Cerebellar nuclear complex (tissue), 1 donor: ENCODE data around the gene TRIAP1.
"Not testable (repeated sequence)": the region's sequence is repeated elsewhere in the genome, so short reads cannot be mapped to it uniquely, and the experiment has no call there.

ENCODE experiments used
- DNase-seq, 2 experiments: peaks; one replicate each; lab custom pipeline; 2025; lab: John Stamatoyannopoulos, UW

TRIAP1 gene

GRCh38 chr12:120445911-120446843, at the start of gene TRIAP1, which contains the start of gene GATC:
Gene TRIAP1 (minus strand): TSS chr12:120446384. CDS start chr12:120446372, 12 bp downstream.
Gene GATC (plus strand): TSS chr12:120446444. CDS start chr12:120446481, 37 bp downstream.
- DNase-seq = peak in 1 of 2 experiments; percentile 50

DNA sequence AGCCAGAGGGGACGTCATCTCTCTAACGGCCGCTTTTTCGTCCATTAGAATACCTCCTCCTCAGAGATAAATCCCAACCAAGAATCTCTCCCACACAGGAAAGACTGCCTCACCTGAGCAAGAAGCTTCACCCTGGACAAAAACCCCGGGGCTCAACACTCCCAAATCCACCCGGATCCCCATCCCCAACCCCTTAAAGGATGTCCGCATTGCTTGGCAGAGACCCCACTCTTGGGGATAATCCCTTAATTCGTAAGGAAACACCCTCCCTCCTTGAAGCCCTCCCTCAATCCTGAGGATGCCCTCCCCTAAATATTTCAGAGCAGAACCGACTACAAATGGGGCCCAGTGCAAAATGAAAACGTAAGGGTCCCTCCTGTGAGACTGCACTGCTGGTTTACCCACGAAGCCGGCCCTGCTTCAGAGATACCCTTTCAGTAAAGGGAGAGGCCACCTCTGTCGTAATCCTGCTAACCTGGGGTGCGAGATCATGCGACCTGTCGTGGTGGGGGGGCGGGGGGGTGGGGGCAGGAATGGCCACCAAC, 49.1 kb upstream of the TRIAP1 start:
- DNase-seq = no peak

- no peak for DNase-seq
Observed at GRCh38 chr12:120490833-120491512, 44.8 kb upstream of the TRIAP1 start.

DNA sequence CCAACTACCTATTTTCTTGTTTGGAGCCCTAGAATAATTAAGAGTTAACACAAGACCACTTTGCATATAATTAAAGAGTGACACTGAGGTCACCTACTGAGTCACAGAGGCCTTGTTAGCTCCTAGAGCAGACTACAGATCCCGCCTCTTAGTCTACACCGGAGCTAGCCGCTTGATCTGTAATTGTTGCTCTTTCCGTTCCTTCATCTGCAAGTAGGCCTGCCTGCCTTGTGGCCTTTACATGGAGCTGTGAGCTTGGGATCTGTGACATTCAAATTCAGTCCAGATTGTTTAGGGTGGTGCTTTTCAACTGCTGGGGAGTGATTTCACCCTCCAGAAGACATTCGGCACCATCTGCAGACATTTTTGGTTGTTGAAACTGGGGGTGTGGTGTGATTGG, 44.1 kb upstream of the TRIAP1 start:
- no peak for DNase-seq

GRCh38 chr12:120489018-120489417, 42.8 kb upstream of the TRIAP1 start:
- DNase-seq = no peak

DNA sequence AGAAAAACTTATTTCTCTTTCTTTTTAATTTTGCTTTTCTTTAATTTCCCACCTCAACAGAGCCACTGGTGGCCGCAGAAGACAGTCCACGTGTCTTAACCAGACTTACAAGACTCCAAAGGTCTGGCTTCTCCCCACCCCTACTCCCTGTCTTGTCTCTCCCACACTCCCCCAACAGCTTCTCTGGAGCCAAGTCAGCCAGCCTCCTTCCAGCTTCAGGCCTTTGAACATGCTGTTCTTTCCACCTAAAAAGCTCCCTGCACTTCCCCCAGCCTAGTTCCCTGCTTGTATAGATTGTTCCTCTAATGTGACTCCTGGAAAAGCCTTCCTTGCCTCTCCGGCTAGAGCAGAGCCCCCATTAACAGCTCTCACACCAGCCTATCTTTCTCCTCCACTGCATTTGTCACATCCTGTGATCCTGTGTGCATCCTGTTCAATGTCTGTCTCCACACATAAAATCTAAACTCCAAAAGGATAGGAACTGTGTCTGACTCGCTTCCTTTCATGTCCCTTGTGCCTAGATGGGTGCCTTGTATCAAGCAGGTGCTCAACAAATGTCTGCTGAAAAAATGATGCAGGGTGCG, 42.0 kb upstream of the TRIAP1 start:
- no peak for DNase-seq

DNA sequence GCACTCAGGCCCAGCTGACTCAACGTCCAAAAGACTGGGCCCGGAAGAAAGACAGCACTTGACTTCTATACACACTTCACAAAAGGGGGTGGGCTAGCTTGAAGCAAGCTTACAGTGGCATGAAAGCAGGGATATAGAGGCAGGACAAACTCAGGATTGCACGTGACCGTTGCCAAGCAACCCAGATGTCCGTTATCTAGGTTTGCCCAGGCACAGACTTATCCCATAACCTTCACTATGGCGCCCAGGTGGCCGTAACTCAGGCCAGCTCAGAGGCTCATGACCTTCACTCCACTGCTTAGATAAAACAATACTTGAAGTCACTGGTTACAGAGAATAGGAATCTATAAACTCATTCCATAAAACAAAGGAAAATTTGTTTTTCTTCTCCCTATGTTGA, 41.4 kb upstream of the TRIAP1 start:
- not testable (repeated sequence) for DNase-seq

GRCh38 chr12:120485961-120486881, 40.0 kb upstream of the TRIAP1 start:
- DNase-seq = no peak

- no peak for DNase-seq
Observed at GRCh38 chr12:120483621-120484020, 37.4 kb upstream of the TRIAP1 start.

DNA sequence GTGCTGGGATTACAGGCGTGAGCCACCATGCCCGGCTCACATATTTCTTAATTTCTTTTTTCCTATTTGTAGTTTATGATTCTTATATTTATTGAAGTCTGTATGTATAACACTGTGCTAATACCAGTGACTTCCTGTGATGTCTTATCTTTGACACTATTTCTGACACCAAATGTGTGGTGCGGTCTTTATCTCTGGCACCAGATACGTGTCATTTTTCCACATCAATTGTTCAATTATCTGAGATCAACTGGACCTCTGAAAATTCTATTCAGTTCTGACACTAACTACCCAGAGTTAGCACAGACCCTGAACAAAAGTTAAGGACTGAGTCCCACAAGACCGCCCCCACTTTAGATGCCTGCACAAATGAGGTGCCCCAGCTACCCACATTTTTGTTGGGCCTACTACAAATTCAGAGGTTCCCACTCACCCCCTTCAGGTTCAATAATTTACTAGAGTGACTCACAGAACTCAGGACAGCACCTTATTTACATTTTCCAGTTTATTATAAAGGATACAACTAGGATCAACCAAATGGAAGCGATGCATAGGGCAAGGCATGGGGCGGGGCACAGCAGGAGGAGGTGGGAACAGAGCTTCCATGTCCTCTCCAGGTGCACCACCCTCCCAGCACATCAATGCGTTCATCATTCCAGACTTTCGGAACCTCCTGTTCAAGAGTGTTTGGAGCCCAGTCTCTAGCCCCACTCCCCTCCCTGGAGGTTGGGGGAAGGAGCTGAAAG, 35.0 kb upstream of the TRIAP1 start:
- no peak for DNase-seq

DNA sequence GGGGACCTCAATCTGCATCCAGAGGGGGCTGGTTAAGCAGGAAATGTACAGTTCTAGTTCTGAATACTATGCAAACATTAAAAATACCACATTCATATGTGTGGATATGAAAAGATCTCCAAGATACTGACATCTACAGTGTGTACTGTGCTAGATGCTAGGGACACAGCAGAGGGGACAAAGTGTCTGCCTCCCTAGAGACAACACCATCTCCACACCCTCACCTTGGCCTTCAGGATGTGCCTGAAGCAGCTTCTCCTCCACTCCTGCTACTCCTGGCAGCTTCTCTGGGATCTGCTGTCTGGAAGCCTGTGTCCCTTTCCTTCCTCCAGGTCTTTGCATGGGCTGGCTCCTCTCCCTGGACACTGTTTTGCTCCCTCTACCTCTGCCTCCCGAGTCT, 34.0 kb upstream of the TRIAP1 start:
- no peak for DNase-seq

DNA sequence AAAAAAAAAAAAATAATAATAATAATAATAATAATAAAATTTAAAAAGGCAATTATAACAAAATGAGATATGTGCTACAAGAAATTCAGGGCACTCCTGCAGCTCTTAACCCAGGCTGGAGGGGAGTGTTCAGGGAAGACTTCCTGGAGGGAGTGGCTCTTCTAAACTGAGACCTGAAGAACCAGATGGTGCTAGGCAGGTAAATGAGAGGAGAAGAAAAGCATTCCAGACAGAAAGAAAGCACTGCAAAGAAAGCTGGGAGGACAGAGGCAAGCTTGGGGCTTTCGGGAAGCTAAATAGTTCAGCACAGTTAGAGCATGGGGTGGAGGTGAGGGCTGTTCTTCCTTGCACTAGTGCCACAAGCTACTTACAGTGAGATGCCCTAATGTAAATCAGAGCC, 33.3 kb upstream of the TRIAP1 start:
- DNase-seq = no peak

DNA sequence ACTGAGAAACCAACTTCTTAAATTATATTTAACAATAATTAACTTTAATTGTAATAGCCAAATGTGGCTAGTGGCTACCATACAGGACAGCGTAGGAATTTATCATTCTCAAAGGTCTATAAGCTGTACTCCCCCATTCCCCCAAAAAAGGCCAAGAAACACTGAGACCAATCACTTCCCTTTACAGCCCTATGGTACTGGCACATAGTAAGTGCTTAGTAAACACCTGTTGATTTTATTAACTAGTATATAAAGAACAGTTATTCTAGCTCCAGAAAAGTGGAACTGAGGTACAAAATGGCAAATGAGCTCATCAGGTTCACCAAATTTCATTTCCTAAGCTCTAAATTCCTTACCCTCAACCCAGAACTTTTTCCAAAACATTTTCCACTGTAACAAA, 29.5 kb upstream of the TRIAP1 start:
- DNase-seq = no peak

DNA sequence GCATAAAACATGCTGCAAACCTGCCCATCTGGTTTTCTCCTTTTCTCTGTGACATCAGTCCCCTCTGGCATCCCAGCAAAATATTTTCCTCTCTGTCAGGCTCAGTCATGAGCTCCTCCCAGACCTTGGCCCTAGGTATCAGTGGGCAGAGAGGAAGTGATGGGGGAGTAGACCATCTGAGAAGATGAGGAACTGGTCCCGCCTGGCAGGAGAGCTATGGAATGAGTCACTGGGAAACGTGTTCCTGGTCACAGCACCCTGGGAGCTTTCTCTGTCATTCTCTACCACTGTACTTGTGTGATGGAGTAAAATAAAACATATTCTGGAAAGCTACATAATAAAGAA, 28.4 kb upstream of the TRIAP1 start:
- DNase-seq = no peak

DNA sequence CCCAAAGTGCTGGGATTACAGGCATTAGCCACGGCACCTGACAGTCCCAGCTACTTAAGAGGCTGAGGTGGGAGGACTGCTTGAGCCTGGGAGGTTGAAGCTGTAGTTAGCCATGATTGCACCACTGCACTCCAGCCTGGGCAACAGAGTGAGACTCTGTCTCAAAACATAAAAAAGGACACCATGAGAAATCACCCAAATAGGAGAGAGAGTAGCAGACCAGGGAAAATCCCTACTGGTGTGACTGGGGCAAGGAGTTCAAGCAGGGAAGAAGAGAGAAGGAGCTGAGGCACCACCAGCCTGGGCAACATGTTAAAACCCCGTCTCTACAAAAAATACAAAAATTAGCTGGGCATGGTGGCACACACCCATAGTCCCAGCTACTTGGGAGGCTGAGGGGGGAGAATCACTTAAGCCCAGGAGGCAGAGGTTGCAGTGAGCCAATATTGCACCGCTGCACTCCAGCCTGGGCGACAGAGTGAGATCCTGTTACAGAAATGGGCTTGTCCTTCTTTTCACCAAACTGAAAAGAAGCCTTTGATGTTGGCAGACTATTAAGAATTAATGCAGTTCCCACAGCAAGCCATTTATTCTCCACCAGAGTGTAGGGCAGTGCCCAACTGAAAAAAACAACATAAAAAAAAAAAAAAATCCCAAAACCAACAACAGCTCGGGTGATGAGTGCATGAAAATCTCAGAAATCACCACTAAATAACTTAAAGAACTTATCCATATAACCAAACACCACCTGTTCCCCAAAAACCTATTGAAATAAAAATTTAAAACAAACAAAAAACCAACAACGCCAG, 27.8 kb upstream of the TRIAP1 start:
- no peak for DNase-seq

- DNase-seq = no peak
Observed at GRCh38 chr12:120472521-120472920, 26.3 kb upstream of the TRIAP1 start.

DNA sequence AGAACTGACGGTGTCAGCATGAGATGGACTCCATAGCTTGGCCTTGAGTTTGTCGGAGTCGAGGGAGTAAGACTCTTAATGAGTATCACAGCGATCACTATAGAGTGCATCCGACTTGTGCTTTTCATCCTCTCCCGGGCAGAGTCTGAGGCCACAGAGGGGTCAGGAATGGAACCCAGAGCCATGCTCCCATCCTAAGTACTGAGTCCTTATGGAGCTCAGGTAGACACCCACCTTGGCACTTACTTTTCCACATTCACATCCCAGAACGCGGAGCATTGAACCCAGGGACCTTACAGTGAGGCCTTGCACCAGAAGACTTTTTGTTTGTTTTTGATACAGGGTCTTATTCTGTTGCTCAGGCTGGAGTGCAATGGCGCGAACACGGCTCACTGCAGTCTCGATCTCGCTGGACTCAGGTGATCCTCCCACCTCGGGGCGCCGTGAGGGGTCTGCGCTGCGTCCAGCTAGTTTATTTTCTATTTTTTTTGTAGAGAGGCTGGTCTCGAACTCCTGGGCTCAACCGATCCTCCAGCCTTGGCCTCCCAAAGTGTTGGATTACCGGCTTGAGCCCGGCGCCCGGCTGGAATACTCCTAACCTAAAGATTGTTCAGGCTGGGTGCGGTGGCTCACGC, 24.1 kb upstream of the TRIAP1 start:
- DNase-seq = no peak

DNA sequence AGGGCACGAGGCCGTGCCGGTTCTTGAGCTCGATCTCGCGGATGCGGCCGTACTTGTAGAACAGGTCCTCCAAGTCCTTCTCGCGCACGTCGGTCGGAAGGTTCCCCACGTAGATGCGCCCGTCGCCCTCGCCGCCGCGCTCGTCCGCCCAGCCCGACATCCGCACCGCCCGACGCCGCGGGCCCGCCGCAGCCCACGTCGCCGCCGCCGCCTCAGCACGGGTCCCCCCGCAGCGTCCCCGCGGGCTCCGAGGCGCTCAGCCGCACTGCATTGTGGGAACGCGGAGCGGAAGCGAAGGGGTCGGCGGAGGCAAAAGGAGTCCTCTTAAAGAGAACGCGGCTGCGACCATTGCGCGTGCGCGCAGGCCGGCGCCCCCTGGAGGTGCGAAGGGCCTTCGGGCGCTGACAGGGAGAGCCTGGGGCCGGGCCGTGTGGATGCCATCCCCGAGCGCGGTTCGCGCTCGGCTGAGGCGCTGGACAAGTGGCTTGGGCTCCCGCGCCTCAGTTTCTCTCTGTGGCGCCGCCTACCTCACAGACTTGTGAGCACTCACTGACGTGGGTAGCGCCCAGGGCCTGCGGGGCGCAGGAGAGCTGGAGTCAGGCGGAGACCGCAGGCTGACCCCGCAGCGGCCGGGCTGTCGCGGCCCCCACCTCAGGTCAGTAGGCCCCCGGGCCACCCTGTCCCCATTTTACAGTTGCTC, 23.4 kb upstream of the TRIAP1 start, which contains the start of gene SRSF9:
Gene SRSF9, minus strand, starts transcription at position 299 of the 700 bp plus-strand sequence. Its CDS starts 139 bp downstream, at position 160.
- peak in 1 of 2 experiments; percentile 74 for DNase-seq
